Sigmoid colon (tissue), 4 donors: ENCODE measurements around the gene WDR73.
"Not testable (repeated sequence)": the region's sequence is repeated elsewhere in the genome, so short reads cannot be mapped to it uniquely, and the experiment has no call there.

Source experiments
- POLR2A ChIP-seq, 2 donors: fragments of 450-650 bp; IDR thresholded peaks; one replicate each; pipeline ENCODE4 v1.6.1; 2016; ENCODE audit warnings: antibody characterized with exemption in 2 of 2, mild to moderate bottlenecking in 2 of 2, moderate library complexity in 2 of 2
- POLR2AphosphoS5 ChIP-seq, 4 donors: sonication (generic); formaldehyde crosslinking; IDR thresholded peaks; one replicate each; pipeline ENCODE4 v1.6.1; 2017; ENCODE audit warnings: antibody characterized with exemption in 4 of 4

- TF ChIP-seq POLR2A, POLR2AphosphoS5 (IDR thresholded peaks at IDR 0.05): not testable (repeated sequence)
Measured at GRCh38 chr15:84686446-84686845, 32.4 kb upstream of the WDR73 start.
